WI38 (cell line): ENCODE results near the gene PITRM1.

ENCODE experiments used
- H3K4me3 ChIP-seq: 2 replicates; pipeline ENCODE4 v1.5.1; 2011; ENCODE audit warnings: low read depth, mild to moderate bottlenecking, control low read depth, low read length
- TF ChIP-seq, protein P1 (sequence below): IDR thresholded peaks from 2 replicates; pipeline ENCODE4 v1.5.1; 2012; ENCODE audit warnings: low read depth, mild to moderate bottlenecking, control low read depth, low read length

Gene PITRM1

DNA sequence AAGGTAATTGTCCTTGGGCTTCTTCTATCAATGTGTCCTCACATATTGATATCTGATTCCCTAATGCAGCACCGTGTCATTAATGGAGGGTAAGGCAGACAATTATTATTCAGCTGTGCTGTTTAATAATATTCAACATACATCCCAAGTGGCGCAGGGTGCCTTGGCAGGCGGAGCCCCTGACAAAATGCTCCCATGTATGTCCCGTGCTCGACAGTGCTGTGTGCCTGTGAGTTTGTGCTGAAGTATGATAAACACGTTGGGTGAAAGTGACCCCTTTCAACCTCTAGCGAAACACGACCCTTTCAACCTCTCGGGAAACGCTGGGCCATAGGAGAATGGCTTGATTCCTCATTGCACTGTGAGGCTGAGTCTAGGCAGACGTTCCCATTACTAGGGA, 73.9 kb downstream of the PITRM1 start:
- TF ChIP-seq, protein P1, sequence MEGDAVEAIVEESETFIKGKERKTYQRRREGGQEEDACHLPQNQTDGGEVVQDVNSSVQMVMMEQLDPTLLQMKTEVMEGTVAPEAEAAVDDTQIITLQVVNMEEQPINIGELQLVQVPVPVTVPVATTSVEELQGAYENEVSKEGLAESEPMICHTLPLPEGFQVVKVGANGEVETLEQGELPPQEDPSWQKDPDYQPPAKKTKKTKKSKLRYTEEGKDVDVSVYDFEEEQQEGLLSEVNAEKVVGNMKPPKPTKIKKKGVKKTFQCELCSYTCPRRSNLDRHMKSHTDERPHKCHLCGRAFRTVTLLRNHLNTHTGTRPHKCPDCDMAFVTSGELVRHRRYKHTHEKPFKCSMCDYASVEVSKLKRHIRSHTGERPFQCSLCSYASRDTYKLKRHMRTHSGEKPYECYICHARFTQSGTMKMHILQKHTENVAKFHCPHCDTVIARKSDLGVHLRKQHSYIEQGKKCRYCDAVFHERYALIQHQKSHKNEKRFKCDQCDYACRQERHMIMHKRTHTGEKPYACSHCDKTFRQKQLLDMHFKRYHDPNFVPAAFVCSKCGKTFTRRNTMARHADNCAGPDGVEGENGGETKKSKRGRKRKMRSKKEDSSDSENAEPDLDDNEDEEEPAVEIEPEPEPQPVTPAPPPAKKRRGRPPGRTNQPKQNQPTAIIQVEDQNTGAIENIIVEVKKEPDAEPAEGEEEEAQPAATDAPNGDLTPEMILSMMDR = no peak

DNA sequence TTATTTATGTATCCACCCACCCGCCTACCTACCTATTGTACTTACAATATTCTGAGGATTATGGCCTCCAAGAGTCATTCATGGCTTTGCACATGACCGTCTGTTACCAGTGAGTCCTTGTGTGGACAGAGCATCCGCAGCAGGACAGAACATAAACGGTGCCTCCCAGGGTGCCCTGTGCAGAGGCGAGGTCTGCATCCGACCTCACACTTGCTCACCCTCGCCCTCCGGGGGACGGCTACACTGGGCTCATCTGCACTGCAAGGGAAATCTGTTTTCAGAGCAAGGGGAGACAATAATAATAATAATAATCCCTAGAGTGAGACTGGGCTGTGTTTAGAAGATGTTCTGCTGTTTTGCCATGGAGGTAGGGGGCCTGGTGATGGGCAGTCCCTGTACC, 75.4 kb downstream of the PITRM1 start:
- TF ChIP-seq, protein P1 = no peak
- no peak overlapping the region for H3K4me3 ChIP-seq

More for the DNA sequence above, 73.9 kb downstream of the PITRM1 start:
- H3K4me3 ChIP-seq = no peak overlapping the region

GRCh38 chr10:3096149-3096548, 76.4 kb downstream of the PITRM1 start:
- peak overlapping the region; percentile 35 for H3K4me3 ChIP-seq
- TF ChIP-seq, protein P1 = no peak

DNA sequence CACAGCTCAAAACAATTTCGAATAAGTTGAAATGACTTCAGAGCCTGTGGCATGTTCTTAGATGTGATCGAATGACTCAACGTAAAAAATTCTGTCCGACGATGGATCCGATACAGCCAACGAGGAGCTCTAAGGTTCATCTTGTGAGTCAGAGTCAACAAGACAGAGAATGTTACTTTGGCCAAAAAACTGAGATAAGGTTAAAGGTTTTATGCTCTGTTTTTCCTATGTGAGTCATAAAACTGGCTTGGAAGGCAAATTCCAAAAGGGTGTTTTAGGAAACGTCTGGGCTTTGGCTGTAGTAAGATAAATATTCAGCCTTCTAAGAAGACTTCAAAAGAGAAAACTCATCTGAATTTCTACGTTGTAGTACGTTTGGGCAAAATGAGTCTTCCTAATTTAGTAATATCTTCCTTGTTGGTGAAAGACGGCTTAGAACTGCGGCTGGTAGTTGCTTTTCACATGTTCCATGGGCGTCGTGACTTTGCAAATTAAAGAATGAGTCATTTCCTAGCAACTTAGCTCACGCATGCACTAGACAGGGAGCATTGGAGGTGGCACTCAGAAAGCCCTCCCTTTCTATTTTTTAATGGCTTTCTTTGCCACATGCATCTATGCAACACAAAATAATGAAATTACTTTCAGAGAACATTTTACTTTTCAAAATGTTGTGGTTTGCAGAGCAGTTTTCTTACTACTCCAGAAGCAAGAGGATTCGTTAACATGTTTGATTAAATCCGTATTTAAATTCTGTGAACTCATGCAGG, 77.0 kb downstream of the PITRM1 start:
- H3K4me3 ChIP-seq = peak overlapping the region; percentile 35
- TF ChIP-seq, protein P1 = no peak

- TF ChIP-seq, protein P1 = no peak
- H3K4me3 ChIP-seq = peak overlapping the region; percentile 29
Observed at GRCh38 chr10:3094609-3095036, 78.0 kb downstream of the PITRM1 start.

DNA sequence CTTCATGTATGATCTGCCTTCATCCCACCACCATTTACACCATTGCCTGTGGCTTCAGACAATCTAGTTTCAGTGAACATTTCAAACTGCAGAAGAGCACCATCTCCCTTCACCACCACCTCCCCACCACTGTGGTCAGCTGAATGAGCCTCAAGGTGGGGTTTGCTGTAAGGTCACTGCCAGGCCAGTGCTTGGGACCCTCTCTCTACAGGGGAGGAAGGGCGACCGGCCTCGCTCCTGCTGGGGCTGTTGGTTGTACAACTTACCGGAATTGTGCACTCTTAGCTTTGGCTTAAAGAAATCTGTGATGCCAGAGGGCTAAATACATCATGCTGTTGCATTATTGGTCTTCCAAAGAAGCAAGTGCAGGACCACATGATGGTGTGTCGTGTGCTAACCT, 78.6 kb downstream of the PITRM1 start:
- TF ChIP-seq, protein P1 = no peak
- H3K4me3 ChIP-seq = no peak overlapping the region

- TF ChIP-seq, protein P1 = no peak
- no peak overlapping the region for H3K4me3 ChIP-seq
Observed at GRCh38 chr10:3091921-3092320, 80.7 kb downstream of the PITRM1 start.
